Endothelial cell of umbilical vein (primary cell): ENCODE results near the gene RPS18. TPM values are rescaled to one million over a fixed set of nuclear protein-coding genes. Genes with fewer than 3 reads are reported as not detected.

Source experiments
- BruUV-seq: library from RNA; stranded (reverse); fragments of 400-500 nt; replicated peaks from 2 replicates; lab custom pipeline; 2021; lab: Mats Ljungman, UMichigan
- CTCF ChIA-PET: fragments of 300-600, 350-600 bp; sonication (Branson Sonifier 250); formaldehyde crosslinking; loops from one replicate; lab custom pipeline; 2021; ENCODE audit warnings: antibody characterized with exemption, inconsistent platforms; lab: Charles Lee
- POLR2A ChIA-PET: fragments of 300-600, 350-600 bp; sonication (Branson Sonifier 250); formaldehyde crosslinking; loops from one replicate; lab custom pipeline; 2021; ENCODE audit warnings: antibody characterized with exemption, inconsistent platforms; lab: Charles Lee
- DNase-seq: peaks from one replicate; pipeline ENCODE4 v3.0.0-alpha.2; 2011; ENCODE audit warnings: low read depth, low spot score
- FAIRE-seq: peaks from 2 replicates; lab custom pipeline; 2011; peaks lifted over from hg19 to GRCh38; lab: Jason Lieb, UNC
- H2AFZ ChIP-seq: 2 replicates; pipeline ENCODE4 v1.6.0; 2012; ENCODE audit warnings: low read depth, low read length, control low read depth, inconsistent platforms
- H3K27ac ChIP-seq: 2 replicates; pipeline ENCODE4 v1.5.1; 2011; ENCODE audit warnings: low read depth, mild to moderate bottlenecking, control low read depth, low read length, moderate library complexity; ENCODE audit not compliant: insufficient read depth
- H3K27me3 ChIP-seq, 2 experiments: 2 replicates each; pipeline versions ENCODE4 v1.6.0 to v1.6.1; 2011; ENCODE audit warnings: low read length in 2 of 2, mixed read lengths in 1 of 2; ENCODE audit not compliant: control insufficient read depth in 2 of 2, insufficient read depth in 2 of 2
- H3K36me3 ChIP-seq, 2 experiments: 2 replicates in 1 of 2; 3 replicates in 1 of 2; pipeline ENCODE4 v1.5.1; 2011; ENCODE audit warnings: low read length in 2 of 2, mild to moderate bottlenecking in 1 of 2, moderate library complexity in 1 of 2; ENCODE audit not compliant: control insufficient read depth in 2 of 2, insufficient read depth in 2 of 2; ENCODE audit errors: extremely low read depth in 1 of 2
- H3K4me1 ChIP-seq: 3 replicates; pipeline ENCODE4 v1.5.1; 2011; ENCODE audit warnings: mild to moderate bottlenecking, low read length; ENCODE audit not compliant: control insufficient read depth, insufficient read depth; ENCODE audit errors: extremely low read depth
- H3K4me2 ChIP-seq: 2 replicates; pipeline ENCODE4 v1.6.1; 2011; ENCODE audit warnings: low read length, control low read depth, mixed read lengths; ENCODE audit not compliant: insufficient read depth
- H3K4me3 ChIP-seq, 3 experiments: fragments of 200-600 bp in 1 of 3; sonication (generic), shearing (Covaris generic) in 1 of 3; replicated peaks in 1 of 3; 2 replicates each; pipeline ENCODE4 v1.5.1; 2011 to 2016; ENCODE audit warnings: control low read depth in 3 of 3, low read length in 3 of 3, mild to moderate bottlenecking in 2 of 3, inconsistent platforms in 1 of 3, low read depth in 1 of 3, moderate library complexity in 1 of 3; ENCODE audit not compliant: insufficient read depth in 1 of 3
- H3K79me2 ChIP-seq: 2 replicates; pipeline ENCODE4 v1.6.0; 2012; ENCODE audit warnings: low read length, inconsistent platforms; ENCODE audit not compliant: control insufficient read depth, insufficient read depth
- H3K9ac ChIP-seq: replicated peaks from 2 replicates; pipeline ENCODE3; 2011; ENCODE audit warnings: low read length, control low read depth; ENCODE audit not compliant: insufficient read depth; ENCODE audit errors: extremely low read depth
- H3K9me1 ChIP-seq: replicated peaks from 3 replicates; pipeline ENCODE4 v1.6.0; 2011; ENCODE audit warnings: mild to moderate bottlenecking, low read length; ENCODE audit not compliant: control insufficient read depth, insufficient read depth; ENCODE audit errors: extremely low read depth
- H3K9me3 ChIP-seq: replicated peaks from 2 replicates; pipeline ENCODE4 v1.5.1; 2012; ENCODE audit warnings: low read length, inconsistent platforms; ENCODE audit not compliant: control insufficient read depth, insufficient read depth
- H4K20me1 ChIP-seq: replicated peaks from 2 replicates; pipeline ENCODE3; 2011; ENCODE audit warnings: mild to moderate bottlenecking, low read length; ENCODE audit not compliant: control insufficient read depth, insufficient read depth; ENCODE audit errors: extremely low read depth
- EZH2 ChIP-seq: IDR thresholded peaks from 2 replicates; pipeline ENCODE4 v1.6.1; 2012; ENCODE audit warnings: borderline replicate concordance, low read depth, mild to moderate bottlenecking, moderate library complexity, low read length, inconsistent platforms; ENCODE audit not compliant: severe bottlenecking
- FOS ChIP-seq: IDR thresholded peaks from 2 replicates; pipeline ENCODE4 v1.6.1; 2011; ENCODE audit warnings: mild to moderate bottlenecking, low read length, moderate library complexity, borderline replicate concordance; ENCODE audit not compliant: insufficient read depth
- GATA2 ChIP-seq: IDR thresholded peaks from 2 replicates; pipeline ENCODE4 v1.7.0; 2011; ENCODE audit warnings: low read depth, mild to moderate bottlenecking, moderate library complexity, mixed read lengths, low read length; ENCODE audit not compliant: insufficient read length, insufficient read depth
- JUN ChIP-seq: IDR thresholded peaks from 2 replicates; pipeline ENCODE4 v1.6.1; 2011; ENCODE audit warnings: borderline replicate concordance, low read depth; ENCODE audit not compliant: insufficient read length, insufficient read depth
- MYC ChIP-seq: IDR thresholded peaks from one replicate; pipeline ENCODE4 v1.6.1; 2011; ENCODE audit warnings: mild to moderate bottlenecking, low read depth, low read length
- POLR2A ChIP-seq: IDR thresholded peaks from 2 replicates; pipeline ENCODE4 v1.6.1; 2012; ENCODE audit warnings: low read depth, mild to moderate bottlenecking, control low read depth, low read length
- POLR2AphosphoS5 ChIP-seq: IDR thresholded peaks from 2 replicates; pipeline ENCODE4 v1.6.1; 2012; ENCODE audit warnings: low read depth, mild to moderate bottlenecking, control low read depth, low read length, moderate library complexity; ENCODE audit not compliant: insufficient read depth
- dilution Hi-C: fragments of 300-500 bp; cut with MboI; formaldehyde crosslinking; loops from one replicate; pipeline ENCODE4 v1.15.0; 2019; ENCODE audit warnings: low sequenced_read_pairs; ENCODE audit not compliant: extremely low pct_ligation_motif_present
- intact Hi-C: fragments of 100-400 bp; cut with micrococcal nuclease; formaldehyde crosslinking; loops from one replicate; pipeline ENCODE4 v1.10.0; 2022
- polyA plus RNA-seq, 4 experiments: library from polyadenylated mRNA; depleted of rRNA in 3 of 4; stranded (reverse) in 3 of 4; unstranded in 1 of 4; fragments of >200 nt; gene quantifications; 2 replicates each; pipeline versions ENCODE4 v1.2.1 to v1.2.3, GENCODE V29; 2011 to 2012; ENCODE audit warnings: missing spikeins in 1 of 4
- total RNA-seq: library from RNA; stranded (reverse); gene quantifications from 2 replicates; pipeline ENCODE4 v1.2.3, GENCODE V29; 2021
- TF ChIP-seq, protein P1 (sequence below), 2 donors: IDR thresholded peaks; 1 replicate in 1 of 2; 2 replicates in 1 of 2; pipeline ENCODE4 v1.5.1; 2011; ENCODE audit warnings: low read length in 2 of 2, mild to moderate bottlenecking in 2 of 2, moderate library complexity in 2 of 2, control low read depth in 1 of 2, inconsistent platforms in 1 of 2, low read depth in 1 of 2; ENCODE audit not compliant: insufficient read depth in 1 of 2; ENCODE audit errors: extremely low read depth in 1 of 2
- TF ChIP-seq, protein P2 (sequence below): IDR thresholded peaks from 2 replicates; pipeline ENCODE4 v1.6.1; 2011; ENCODE audit not compliant: insufficient read depth, insufficient read length

RPS18 gene
- total and polyA plus RNA-seq, 2 donors (not counting 3 experiments of a cell fraction or from before 2014, with no cell fraction given), result 2,336 to 5,541 TPM

DNA sequence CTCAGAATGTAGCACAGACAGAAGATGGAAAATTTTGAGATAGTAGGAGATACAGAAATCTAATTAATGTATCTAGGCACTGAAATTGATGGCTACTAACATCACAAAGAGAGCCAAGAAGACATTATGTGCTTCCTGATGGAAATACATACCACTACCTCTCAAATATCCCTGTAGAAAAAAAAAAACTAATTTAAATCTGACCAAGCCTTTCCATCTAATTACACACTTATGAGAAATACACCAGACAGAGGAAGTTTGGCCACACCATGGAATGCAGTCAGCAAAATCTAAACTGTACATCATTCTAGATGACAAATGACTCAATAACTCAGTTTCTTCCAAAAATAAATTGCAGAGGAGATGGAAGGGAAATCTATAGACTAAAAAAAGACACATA is 19.1 kb upstream of the RPS18 start:
- no peaks in the 10 kb centered on the region for H3K9me1 ChIP-seq
- H3K27me3 ChIP-seq, result no peaks in the 10 kb centered on the region
- ChIA-PET POLR2A (no interaction called here), CTCF (no interaction called here)
- intact Hi-C loops (no loop called here), dilution Hi-C loops (no loop called here)
- no peak for TF ChIP-seq POLR2AphosphoS5
- TF ChIP-seq, protein P1, sequence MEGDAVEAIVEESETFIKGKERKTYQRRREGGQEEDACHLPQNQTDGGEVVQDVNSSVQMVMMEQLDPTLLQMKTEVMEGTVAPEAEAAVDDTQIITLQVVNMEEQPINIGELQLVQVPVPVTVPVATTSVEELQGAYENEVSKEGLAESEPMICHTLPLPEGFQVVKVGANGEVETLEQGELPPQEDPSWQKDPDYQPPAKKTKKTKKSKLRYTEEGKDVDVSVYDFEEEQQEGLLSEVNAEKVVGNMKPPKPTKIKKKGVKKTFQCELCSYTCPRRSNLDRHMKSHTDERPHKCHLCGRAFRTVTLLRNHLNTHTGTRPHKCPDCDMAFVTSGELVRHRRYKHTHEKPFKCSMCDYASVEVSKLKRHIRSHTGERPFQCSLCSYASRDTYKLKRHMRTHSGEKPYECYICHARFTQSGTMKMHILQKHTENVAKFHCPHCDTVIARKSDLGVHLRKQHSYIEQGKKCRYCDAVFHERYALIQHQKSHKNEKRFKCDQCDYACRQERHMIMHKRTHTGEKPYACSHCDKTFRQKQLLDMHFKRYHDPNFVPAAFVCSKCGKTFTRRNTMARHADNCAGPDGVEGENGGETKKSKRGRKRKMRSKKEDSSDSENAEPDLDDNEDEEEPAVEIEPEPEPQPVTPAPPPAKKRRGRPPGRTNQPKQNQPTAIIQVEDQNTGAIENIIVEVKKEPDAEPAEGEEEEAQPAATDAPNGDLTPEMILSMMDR (IDR thresholded peaks at IDR 0.05; ENCODE audit: extremely low read depth in 1 of 2, insufficient read depth in 1 of 2, low read depth in 1 of 2, low read length in 2 of 2), result no peak
- TF ChIP-seq POLR2A, result no peak
- TF ChIP-seq, protein P2, sequence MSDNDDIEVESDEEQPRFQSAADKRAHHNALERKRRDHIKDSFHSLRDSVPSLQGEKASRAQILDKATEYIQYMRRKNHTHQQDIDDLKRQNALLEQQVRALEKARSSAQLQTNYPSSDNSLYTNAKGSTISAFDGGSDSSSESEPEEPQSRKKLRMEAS, result no peak
- TF ChIP-seq GATA2, result no peak
- no peak for TF ChIP-seq EZH2
- no peak for TF ChIP-seq JUN
- TF ChIP-seq FOS, result no peak
- no peak for TF ChIP-seq MYC
- no peaks in the 10 kb centered on the region for H4K20me1 ChIP-seq
- DNase-seq (no peak), FAIRE-seq (no peak)
- H3K9ac ChIP-seq, result no peak overlapping the region
- no peak overlapping the region for H3K27ac ChIP-seq
- no peaks in the 10 kb centered on the region for H3K9me3 ChIP-seq
- H3K36me3 ChIP-seq, result peaks cover 0 to 2% of the 10 kb centered on the region in 2 experiments
- no peak overlapping the region for H3K4me3 ChIP-seq
- no peak overlapping the region for H3K4me2 ChIP-seq
- H3K4me1 ChIP-seq, result peaks cover 23% of the 10 kb centered on the region
- no peak overlapping the region for H2AFZ ChIP-seq
- H3K79me2 ChIP-seq, result no peaks in the 10 kb centered on the region
- no TSS peak for BruUV-seq
